Fibroblast of lung (primary cell): ENCODE data around the gene ANKRD30A. TPM values are rescaled to one million over a fixed set of nuclear protein-coding genes. Genes with fewer than 3 reads are reported as not detected.

Experiments used
- DNase-seq, 2 donors: peaks; one replicate each; pipeline versions ENCODE4 v3.0.0 to v3.0.0-alpha.2; 2010; ENCODE audit warnings: low read depth in 2 of 2
- H2AFZ ChIP-seq: 2 replicates; pipeline ENCODE4 v1.5.1; 2012; ENCODE audit warnings: low read length, control low read depth, inconsistent platforms
- H3K27ac ChIP-seq: 2 replicates; pipeline ENCODE4 v1.5.1; 2011; ENCODE audit warnings: low read length, control low read depth; ENCODE audit not compliant: insufficient read depth
- H3K27me3 ChIP-seq: 2 replicates; pipeline ENCODE4 v1.5.1; 2011; ENCODE audit warnings: mild to moderate bottlenecking, low read length; ENCODE audit not compliant: control insufficient read depth, insufficient read depth
- H3K36me3 ChIP-seq: 2 replicates; pipeline ENCODE4 v1.5.1; 2011; ENCODE audit warnings: low read length; ENCODE audit not compliant: control insufficient read depth, insufficient read depth
- H3K4me1 ChIP-seq: 2 replicates; pipeline ENCODE4 v1.5.1; 2011; ENCODE audit warnings: low read length; ENCODE audit not compliant: control insufficient read depth, insufficient read depth; ENCODE audit errors: extremely low read depth
- H3K4me2 ChIP-seq: 2 replicates; pipeline ENCODE4 v1.5.1; 2011; ENCODE audit warnings: low read length, control low read depth; ENCODE audit not compliant: insufficient read depth; ENCODE audit errors: extremely low read depth
- H3K4me3 ChIP-seq, 4 experiments: fragments of 200-600 bp in 1 of 4; sonication (generic) in 1 of 4; replicated peaks in 1 of 4; 2 replicates each; pipeline ENCODE4 v1.5.1; 2011 to 2016; ENCODE audit warnings: low read length in 4 of 4, low read depth in 3 of 4, mild to moderate bottlenecking in 3 of 4, control low read depth in 2 of 4, inconsistent platforms in 1 of 4, mixed read lengths in 1 of 4; ENCODE audit not compliant: insufficient read depth in 1 of 4; ENCODE audit errors: control extremely low read depth in 1 of 4
- H3K79me2 ChIP-seq: 2 replicates; pipeline ENCODE4 v1.5.1; 2012; ENCODE audit warnings: mild to moderate bottlenecking, low read length, inconsistent platforms; ENCODE audit not compliant: control insufficient read depth, insufficient read depth
- H3K9ac ChIP-seq: 2 replicates; pipeline ENCODE4 v1.5.1; 2011; ENCODE audit warnings: mild to moderate bottlenecking, low read length, control low read depth; ENCODE audit not compliant: insufficient read depth
- H3K9me3 ChIP-seq: 2 replicates; pipeline ENCODE4 v1.5.1; 2012; ENCODE audit warnings: low read depth, low read length; ENCODE audit not compliant: control insufficient read depth, insufficient read depth
- H4K20me1 ChIP-seq: 2 replicates; pipeline ENCODE4 v1.5.1; 2011; ENCODE audit warnings: low read length; ENCODE audit not compliant: control insufficient read depth, insufficient read depth; ENCODE audit errors: extremely low read depth
- CTCF ChIP-seq, 2 donors: IDR thresholded peaks in 1 of 2; conservative IDR thresholded peaks in 1 of 2; 1 replicate in 1 of 2; 2 replicates in 1 of 2; pipeline ENCODE4 v1.5.1; 2011 to 2012; ENCODE audit warnings: low read length in 2 of 2, control low read depth in 1 of 2, inconsistent platforms in 1 of 2, low read depth in 1 of 2, mild to moderate bottlenecking in 1 of 2
- EZH2 ChIP-seq: IDR thresholded peaks from 2 replicates; pipeline ENCODE4 v1.5.1; 2012; ENCODE audit warnings: low read length, control low read depth, mild to moderate bottlenecking; ENCODE audit errors: missing control alignments
- polyA plus RNA-seq, 2 donors: library from polyadenylated mRNA; depleted of rRNA in 1 of 2; stranded (reverse) in 1 of 2; unstranded in 1 of 2; fragments of >200 nt; gene quantifications; 2 replicates each; pipeline ENCODE4 v1.2.1, GENCODE V29; 2011 to 2012; ENCODE audit warnings: missing spikeins in 1 of 2
- total RNA-seq: library from RNA; depleted of rRNA; stranded (reverse); fragments of >200 nt; gene quantifications from 2 replicates; pipeline ENCODE4 v1.2.1, GENCODE V29; 2014

The ANKRD30A gene
- total and polyA plus RNA-seq, 2 donors (not counting 1 experiment from before 2014, with no cell fraction given), result not detected

- H3K4me3 ChIP-seq, result no peak overlapping the region
- H4K20me1 ChIP-seq, result no peaks in the 10 kb centered on the region
- no peaks in the 10 kb centered on the region for H3K4me1 ChIP-seq
- TF ChIP-seq CTCF (conservative IDR thresholded peaks at IDR 0.05 in 1 of 2, IDR thresholded peaks at IDR 0.05 in 1 of 2; ENCODE audit: low read depth in 1 of 2, low read length in 2 of 2) (no peak), EZH2 (no peak)
- H3K4me2 ChIP-seq, result no peak overlapping the region
- H3K79me2 ChIP-seq, result no peaks in the 10 kb centered on the region
- DNase-seq, result no peak
- no peak overlapping the region for H3K27ac ChIP-seq
- no peak overlapping the region for H2AFZ ChIP-seq
- H3K9me3 ChIP-seq, result no peaks in the 10 kb centered on the region
- no peaks in the 10 kb centered on the region for H3K27me3 ChIP-seq
- no peak overlapping the region for H3K9ac ChIP-seq
- H3K36me3 ChIP-seq, result no peaks in the 10 kb centered on the region
Measured at GRCh38 chr10:37379991-37380390, 254.6 kb downstream of the ANKRD30A start.

DNA sequence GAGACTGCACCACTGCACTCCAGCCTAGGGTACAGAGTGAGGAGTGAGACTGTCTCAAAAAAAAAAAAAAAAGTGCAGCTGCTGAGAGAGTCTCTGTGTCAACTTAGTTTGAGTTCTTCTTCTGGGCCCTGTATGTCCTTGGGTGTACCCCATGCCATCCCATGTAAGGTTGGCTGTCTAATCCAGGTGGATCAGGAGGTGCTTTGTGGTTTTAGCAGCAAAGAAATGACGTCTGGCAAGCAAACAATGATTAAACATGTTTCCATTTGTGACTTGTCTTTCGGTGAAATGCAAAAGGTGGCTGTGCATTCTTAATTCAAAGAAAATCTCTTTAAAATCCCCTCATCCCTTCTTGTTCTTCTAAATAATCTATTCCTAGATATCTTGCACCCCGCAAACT is 255.9 kb downstream of the ANKRD30A start:
- H3K9ac ChIP-seq, result no peak overlapping the region
- H3K4me1 ChIP-seq, result no peaks in the 10 kb centered on the region
- no peaks in the 10 kb centered on the region for H3K27me3 ChIP-seq
- no peaks in the 10 kb centered on the region for H3K79me2 ChIP-seq
- H3K4me3 ChIP-seq, result no peak overlapping the region
- TF ChIP-seq EZH2, result no peak
- TF ChIP-seq CTCF (conservative IDR thresholded peaks at IDR 0.05 in 1 of 2, IDR thresholded peaks at IDR 0.05 in 1 of 2; ENCODE audit: low read depth in 1 of 2, low read length in 2 of 2), result no peak
- H4K20me1 ChIP-seq, result no peaks in the 10 kb centered on the region
- no peaks in the 10 kb centered on the region for H3K36me3 ChIP-seq
- DNase-seq, result no peak
- no peak overlapping the region for H2AFZ ChIP-seq
- no peaks in the 10 kb centered on the region for H3K9me3 ChIP-seq
- no peak overlapping the region for H3K4me2 ChIP-seq
- no peak overlapping the region for H3K27ac ChIP-seq

DNA sequence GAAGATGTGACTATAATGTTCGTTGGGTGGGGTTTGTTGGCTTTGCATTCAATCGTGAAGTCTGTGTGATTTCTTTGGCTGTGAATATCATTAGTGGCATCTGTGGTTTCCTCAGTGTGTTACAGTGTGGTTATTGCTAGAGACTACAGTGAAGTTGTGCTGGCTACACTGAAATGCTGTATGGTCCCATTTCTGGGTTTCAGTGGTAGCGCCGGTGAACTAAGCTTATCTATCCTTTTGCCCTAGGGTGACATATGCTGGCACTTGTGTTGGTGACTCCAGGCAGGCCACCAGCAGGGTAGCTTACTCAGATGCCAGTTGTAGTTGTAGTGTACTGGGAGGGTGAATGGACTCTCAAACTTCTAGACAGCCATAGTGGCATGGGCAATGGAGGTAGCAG is 259.5 kb downstream of the ANKRD30A start:
- no peak overlapping the region for H3K4me3 ChIP-seq
- H2AFZ ChIP-seq, result no peak overlapping the region
- TF ChIP-seq CTCF (conservative IDR thresholded peaks at IDR 0.05 in 1 of 2, IDR thresholded peaks at IDR 0.05 in 1 of 2; ENCODE audit: low read depth in 1 of 2, low read length in 2 of 2) (no peak), EZH2 (no peak)
- H3K4me1 ChIP-seq, result no peaks in the 10 kb centered on the region
- H3K79me2 ChIP-seq, result no peaks in the 10 kb centered on the region
- H3K36me3 ChIP-seq, result no peaks in the 10 kb centered on the region
- H3K27ac ChIP-seq, result no peak overlapping the region
- no peaks in the 10 kb centered on the region for H3K27me3 ChIP-seq
- no peak overlapping the region for H3K9ac ChIP-seq
- no peaks in the 10 kb centered on the region for H4K20me1 ChIP-seq
- DNase-seq, result no peak
- no peaks in the 10 kb centered on the region for H3K9me3 ChIP-seq
- no peak overlapping the region for H3K4me2 ChIP-seq
